ENCODE results near the gene SLC4A2.

- TF ChIP-seq, protein P1, sequence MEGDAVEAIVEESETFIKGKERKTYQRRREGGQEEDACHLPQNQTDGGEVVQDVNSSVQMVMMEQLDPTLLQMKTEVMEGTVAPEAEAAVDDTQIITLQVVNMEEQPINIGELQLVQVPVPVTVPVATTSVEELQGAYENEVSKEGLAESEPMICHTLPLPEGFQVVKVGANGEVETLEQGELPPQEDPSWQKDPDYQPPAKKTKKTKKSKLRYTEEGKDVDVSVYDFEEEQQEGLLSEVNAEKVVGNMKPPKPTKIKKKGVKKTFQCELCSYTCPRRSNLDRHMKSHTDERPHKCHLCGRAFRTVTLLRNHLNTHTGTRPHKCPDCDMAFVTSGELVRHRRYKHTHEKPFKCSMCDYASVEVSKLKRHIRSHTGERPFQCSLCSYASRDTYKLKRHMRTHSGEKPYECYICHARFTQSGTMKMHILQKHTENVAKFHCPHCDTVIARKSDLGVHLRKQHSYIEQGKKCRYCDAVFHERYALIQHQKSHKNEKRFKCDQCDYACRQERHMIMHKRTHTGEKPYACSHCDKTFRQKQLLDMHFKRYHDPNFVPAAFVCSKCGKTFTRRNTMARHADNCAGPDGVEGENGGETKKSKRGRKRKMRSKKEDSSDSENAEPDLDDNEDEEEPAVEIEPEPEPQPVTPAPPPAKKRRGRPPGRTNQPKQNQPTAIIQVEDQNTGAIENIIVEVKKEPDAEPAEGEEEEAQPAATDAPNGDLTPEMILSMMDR (conservative IDR thresholded peaks at IDR 0.05; ENCODE audit: low read length): no peak
- no peak for TF ChIP-seq EZH2phosphoT487 (IDR thresholded peaks at IDR 0.05; ENCODE audit: borderline replicate concordance, low read depth, low read length)
Observed at GRCh38 chr7:151019130-151019447, 40.3 kb upstream of the SLC4A2 start.

All from OCI-LY7 (cell line).